GM19372 (cell line): ENCODE data around the gene RRP8.

Experiments used
- ATAC-seq: cut with Tn5 transposase; IDR thresholded peaks from one replicate; pipeline ENCODE4 v1.9.1; 2021; ENCODE audit warnings: mild to moderate bottlenecking, low read depth, moderate library complexity; ENCODE audit not compliant: unreplicated experiment

The RRP8 gene

DNA sequence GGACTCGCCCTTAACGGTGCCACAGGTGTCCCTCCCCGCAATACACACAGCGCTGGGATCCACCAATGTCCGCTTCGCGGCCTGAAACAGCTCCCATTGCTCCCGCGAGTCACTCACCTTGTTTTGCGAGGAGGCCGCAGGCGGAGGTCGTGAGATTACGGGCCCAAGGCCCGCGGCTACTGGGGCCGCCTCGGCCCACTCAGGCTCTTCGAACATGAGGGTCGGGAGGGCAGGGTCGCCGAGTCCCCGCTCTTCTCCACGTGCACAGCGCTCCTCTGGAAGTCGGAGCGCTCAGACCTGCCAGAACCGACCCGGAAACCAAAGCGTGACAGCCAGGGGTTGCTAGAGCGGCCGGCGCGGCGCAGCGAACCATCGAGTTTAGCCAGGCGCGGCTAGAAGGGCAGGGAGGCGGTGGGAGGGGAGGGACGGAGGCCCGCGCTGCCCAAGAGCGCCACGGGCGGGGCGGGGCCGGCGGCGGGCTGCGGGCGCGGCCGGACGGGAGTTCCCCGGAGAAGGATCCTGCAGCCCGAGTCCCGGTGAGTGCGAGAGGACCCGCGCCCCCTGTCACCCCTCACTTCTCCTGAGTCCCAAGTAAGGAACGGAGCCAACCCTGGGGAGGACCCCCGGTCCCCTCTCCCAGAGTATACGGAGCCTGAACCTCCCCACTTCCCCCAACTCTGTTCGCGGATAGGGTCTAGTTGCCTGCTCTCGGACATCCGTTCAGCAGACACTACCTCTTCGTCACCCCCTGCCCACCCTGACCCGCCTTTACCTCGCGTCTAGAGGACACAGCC lies at the start of gene RRP8, which contains the start of gene ILK:
Gene RRP8, minus strand, starts transcription at position 330 of the 794 bp plus-strand sequence. Its CDS starts 114 bp downstream, at position 216.
Gene ILK, plus strand, starts transcription at position 488 of the 794 bp plus-strand sequence. CDS start 498 bp downstream, outside the sequence.
- peak; percentile 65 for ATAC-seq

GRCh38 chr11:6653097-6653496 lies 49.7 kb upstream of the RRP8 start:
- ATAC-seq: no peak

- no peak for ATAC-seq
Observed at GRCh38 chr11:6652182-6652581, 48.8 kb upstream of the RRP8 start.

- no peak for ATAC-seq
Observed at GRCh38 chr11:6650980-6651379, 47.6 kb upstream of the RRP8 start.

- no peak for ATAC-seq
Observed at GRCh38 chr11:6650104-6650503, 46.7 kb upstream of the RRP8 start.

- no peak for ATAC-seq
Observed at GRCh38 chr11:6648501-6648900, 45.1 kb upstream of the RRP8 start.

GRCh38 chr11:6647836-6648235 lies 44.4 kb upstream of the RRP8 start:
- no peak for ATAC-seq

- ATAC-seq: peak; percentile 88
Observed at GRCh38 chr11:6646918-6647679, 43.7 kb upstream of the RRP8 start.

DNA sequence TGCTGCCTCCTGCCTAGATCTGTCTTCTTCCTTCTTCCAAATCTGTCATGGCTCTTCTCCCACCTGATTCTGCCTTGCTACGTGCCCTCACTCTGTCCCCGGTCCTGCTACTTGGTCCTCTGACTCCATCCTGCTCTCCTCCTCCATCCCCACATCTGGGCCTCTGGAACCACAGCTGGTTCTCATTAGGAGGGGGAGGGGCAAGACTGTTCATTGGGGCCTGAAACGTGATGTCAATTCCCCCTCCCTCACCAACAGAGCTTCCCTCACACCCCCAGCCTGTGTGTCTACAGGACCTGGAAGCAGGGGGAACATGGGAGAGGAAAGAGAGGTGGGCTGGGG lies 43.1 kb upstream of the RRP8 start:
- no peak for ATAC-seq

DNA sequence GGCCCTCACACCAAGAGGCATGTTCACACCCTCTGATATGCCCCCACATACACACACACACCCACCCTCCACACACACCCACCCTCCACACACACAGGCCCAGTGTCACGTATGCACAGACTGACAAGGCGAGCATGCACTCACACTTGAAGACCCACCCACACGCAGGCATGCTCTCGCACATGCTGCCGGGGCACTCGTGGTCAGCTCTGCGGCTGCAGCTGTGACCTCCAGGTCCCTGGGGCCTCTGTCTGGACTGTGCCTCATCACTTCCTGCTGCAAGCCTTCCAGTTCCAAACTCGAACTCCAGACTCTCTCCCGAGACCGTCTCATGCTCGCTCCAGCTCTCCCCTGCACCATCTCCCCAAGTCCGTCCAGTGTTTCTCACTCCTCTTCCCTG lies 42.7 kb upstream of the RRP8 start:
- no peak for ATAC-seq

GRCh38 chr11:6642957-6643356 lies 39.5 kb upstream of the RRP8 start:
- ATAC-seq: no peak

- ATAC-seq: no peak
Observed at GRCh38 chr11:6640985-6641701, 37.7 kb upstream of the RRP8 start.

DNA sequence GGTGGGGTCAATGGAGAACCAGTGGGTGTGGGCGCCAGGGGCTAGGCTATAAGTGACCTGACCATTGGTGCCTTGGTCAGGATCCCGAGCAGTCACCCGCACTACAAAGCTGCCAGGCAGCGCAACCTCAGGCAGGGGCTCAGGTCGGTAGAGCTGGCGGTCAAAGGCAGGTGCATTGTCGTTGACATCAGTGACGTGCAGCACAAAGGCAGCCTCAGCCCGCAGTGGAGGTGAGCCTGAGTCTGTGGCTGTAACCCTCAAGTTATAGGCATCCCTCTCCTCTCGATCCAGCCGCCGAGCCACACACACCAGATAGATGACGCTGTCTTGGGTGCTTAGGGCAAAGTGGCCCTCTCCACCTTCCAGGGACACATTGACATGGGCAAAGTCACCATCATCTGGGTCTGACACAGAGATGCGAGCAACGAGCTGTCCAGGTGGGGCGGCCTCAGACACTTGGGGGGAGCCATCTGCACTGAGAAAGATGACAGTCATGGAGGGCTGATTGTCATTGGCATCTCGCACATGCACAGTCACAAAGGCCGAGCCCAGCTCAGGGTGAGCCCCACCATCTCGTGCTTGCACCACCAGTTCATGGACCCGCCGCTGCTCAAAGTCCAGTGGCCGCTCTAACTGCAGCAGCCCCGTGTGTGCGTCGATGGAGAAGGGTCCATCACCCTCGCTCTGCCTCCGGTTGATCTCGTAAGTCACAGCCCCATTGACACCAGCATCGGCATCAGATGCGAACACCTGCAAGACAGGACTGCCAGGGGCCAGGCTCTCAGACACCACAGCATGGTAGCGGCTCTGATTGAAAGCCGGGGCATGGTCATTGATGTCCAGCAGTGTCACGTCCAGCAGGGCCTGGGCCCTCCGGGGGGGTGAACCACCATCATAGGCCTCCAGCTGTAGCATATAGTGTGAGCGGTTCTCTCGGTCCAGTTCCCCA lies 36.9 kb upstream of the RRP8 start:
- ATAC-seq: no peak

DNA sequence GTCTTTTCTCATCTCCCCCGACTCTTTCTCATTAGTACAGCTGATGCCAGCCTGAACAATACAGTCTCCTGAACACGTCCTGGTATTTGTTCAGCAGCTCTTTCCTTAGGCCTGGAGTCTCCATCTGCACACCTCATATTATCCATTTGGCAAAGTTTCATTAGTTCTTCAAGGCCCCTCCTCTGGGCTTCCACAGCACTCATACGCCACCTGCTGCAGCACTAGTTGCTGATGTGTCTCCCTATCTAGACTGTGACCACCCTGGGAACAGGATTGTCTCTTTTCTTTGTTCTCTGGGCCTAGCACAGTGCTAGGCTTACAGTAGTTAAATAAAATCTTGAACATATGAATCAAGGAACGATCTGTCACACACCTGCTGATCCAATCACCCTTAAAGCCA lies 35.0 kb upstream of the RRP8 start:
- no peak for ATAC-seq

DNA sequence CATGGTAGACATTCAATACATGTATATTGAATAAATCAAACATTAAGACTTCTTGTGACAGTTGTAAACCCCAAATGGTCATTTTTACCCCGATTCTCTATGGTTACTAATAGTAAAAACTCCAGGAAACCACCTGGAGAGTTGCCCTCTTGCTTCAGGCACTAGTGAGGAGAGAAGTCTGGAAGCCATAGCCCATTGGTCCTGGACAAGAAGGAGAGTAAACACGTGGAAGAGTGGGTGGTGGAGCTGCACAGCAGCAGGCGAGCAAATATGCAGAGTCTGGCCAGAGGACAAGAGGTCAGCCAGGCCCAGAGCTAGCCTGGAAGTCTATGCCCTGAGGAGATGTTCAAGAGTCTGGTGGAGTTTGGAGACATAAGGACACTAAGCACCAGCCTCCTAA lies 34.5 kb upstream of the RRP8 start:
- no peak for ATAC-seq

GRCh38 chr11:6636480-6636879 lies 33.1 kb upstream of the RRP8 start:
- ATAC-seq: no peak

DNA sequence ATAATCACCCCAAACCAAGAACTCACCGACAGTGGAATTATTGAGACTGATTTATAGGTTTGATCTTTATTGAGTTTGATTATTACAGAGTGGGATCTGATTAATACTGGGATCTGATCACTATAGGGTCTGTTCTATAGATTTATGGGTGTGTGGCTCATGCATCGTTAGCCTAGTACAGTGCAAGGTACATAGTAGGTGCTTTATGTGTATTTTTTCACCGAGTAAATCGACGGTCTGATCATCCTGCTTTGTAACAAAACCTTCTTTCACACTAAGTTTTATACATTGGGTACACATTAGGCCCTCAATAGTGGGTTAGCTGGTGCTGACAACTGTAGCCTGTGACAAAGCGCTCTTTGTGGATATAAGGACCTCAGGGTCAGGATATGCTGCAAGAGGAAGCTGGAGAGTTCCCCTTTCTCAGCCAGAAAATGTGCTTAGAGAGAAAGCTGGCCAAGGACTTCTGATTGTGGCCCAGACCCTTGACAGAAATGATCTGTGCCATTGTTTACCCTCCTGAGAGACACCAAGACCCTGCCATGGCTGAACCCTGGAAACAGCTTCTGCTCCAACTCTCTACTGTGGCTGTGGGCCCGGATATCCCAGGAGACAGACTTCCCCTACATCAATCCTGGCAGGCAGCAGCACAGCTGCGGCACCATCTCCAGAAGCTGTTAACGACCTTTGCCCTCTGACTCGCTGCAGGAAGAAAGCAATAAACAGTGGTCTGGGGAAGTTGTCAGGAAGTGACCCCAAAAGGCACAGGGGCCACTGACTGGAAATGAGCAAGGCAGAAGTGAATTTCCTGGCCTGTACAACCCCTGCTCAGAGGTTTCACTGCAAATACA lies 31.9 kb upstream of the RRP8 start:
- no peak for ATAC-seq

- no peak for ATAC-seq
Observed at GRCh38 chr11:6634534-6634933, 31.1 kb upstream of the RRP8 start.
